ENCODE measurements around the gene RAB9A. TPM values are rescaled to one million over a fixed set of nuclear protein-coding genes. Genes with fewer than 3 reads are reported as not detected.

The RAB9A gene
- total RNA-seq, 4 donors from 2014 or later = 44.6 to 70.5 (median 56.0) TPM

GRCh38 chrX:13747836-13748235 is 58.9 kb downstream of the RAB9A start:
- WGBS, 2 donors = 7 to 73% methylated on average over 2 of the region's 2 CpGs
- intact Hi-C loops (cut with DNase I; ENCODE audit: low total_unique reads) = loop anchor here (5.0 kb wide), 1 partner anchor 284 kb away; no protein-coding TSS in a partner anchor
- no peak for TF ChIP-seq CTCF (IDR thresholded peaks at IDR 0.05)
- TF ChIP-seq POLR2A (IDR thresholded peaks at IDR 0.05) = no peak
- DNase-seq (ENCODE audit: low spot score in 2 of 2) = no peak
- no peak overlapping the region for H3K4me3 ChIP-seq (ENCODE audit: low read depth, poor library complexity, severe bottlenecking)

GRCh38 chrX:13748486-13748885 is 59.6 kb downstream of the RAB9A start:
- TF ChIP-seq POLR2A (IDR thresholded peaks at IDR 0.05) = no peak
- TF ChIP-seq CTCF (IDR thresholded peaks at IDR 0.05) = no peak
- WGBS, 2 donors = 85 to 95% methylated on average over 3 of the region's 3 CpGs
- no peak overlapping the region for H3K4me3 ChIP-seq (ENCODE audit: low read depth, poor library complexity, severe bottlenecking)
- no peak for DNase-seq (ENCODE audit: low spot score in 2 of 2)
- intact Hi-C loops (cut with DNase I; ENCODE audit: low total_unique reads) = loop anchor here (5.0 kb wide), 1 partner anchor 284 kb away; no protein-coding TSS in a partner anchor

GRCh38 chrX:13750204-13750603 is 61.3 kb downstream of the RAB9A start:
- no peak for TF ChIP-seq CTCF (IDR thresholded peaks at IDR 0.05)
- no peak for TF ChIP-seq POLR2A (IDR thresholded peaks at IDR 0.05)
- DNase-seq (ENCODE audit: low spot score in 2 of 2) = no peak
- intact Hi-C loops (cut with DNase I; ENCODE audit: low total_unique reads) = no loop called here
- H3K4me3 ChIP-seq (ENCODE audit: low read depth, poor library complexity, severe bottlenecking) = no peak overlapping the region

- intact Hi-C loops (cut with DNase I; ENCODE audit: low total_unique reads) = no loop called here
- TF ChIP-seq CTCF (IDR thresholded peaks at IDR 0.05) (no peak), POLR2A (IDR thresholded peaks at IDR 0.05) (no peak)
- no peak for DNase-seq (ENCODE audit: low spot score in 2 of 2)
- H3K4me3 ChIP-seq (ENCODE audit: low read depth, poor library complexity, severe bottlenecking) = no peak overlapping the region
Measured at GRCh38 chrX:13750812-13751211, 61.9 kb downstream of the RAB9A start.

- TF ChIP-seq POLR2A (IDR thresholded peaks at IDR 0.05) (no peak), CTCF (IDR thresholded peaks at IDR 0.05) (no peak)
- intact Hi-C loops (cut with DNase I; ENCODE audit: low total_unique reads) = no loop called here
- no peak overlapping the region for H3K4me3 ChIP-seq (ENCODE audit: low read depth, poor library complexity, severe bottlenecking)
- DNase-seq (ENCODE audit: low spot score in 2 of 2) = no peak
- 42 to 78% methylated on average over 3 of the region's 3 CpGs for WGBS, 2 donors
Measured at GRCh38 chrX:13752141-13752540, 63.2 kb downstream of the RAB9A start.

- DNase-seq (ENCODE audit: low spot score in 2 of 2) = no peak
- H3K4me3 ChIP-seq (ENCODE audit: low read depth, poor library complexity, severe bottlenecking) = no peak overlapping the region
- whole genome bisulfite sequencing, 2 donors = 62 to 73% methylated on average over 3 of the region's 3 CpGs
- intact Hi-C loops (cut with DNase I; ENCODE audit: low total_unique reads) = no loop called here
- no peak for TF ChIP-seq CTCF (IDR thresholded peaks at IDR 0.05)
- no peak for TF ChIP-seq POLR2A (IDR thresholded peaks at IDR 0.05)
Measured at GRCh38 chrX:13752646-13753045, 63.7 kb downstream of the RAB9A start.

Data from lower leg skin (tissue), 4 donors.